GM18951 (cell line): ENCODE results near the gene CLEC16A.

ENCODE experiments used
- POLR2A ChIP-seq: IDR thresholded peaks from 4 replicates; pipeline ENCODE4 v1.6.1; 2011; ENCODE audit warnings: mild to moderate bottlenecking; ENCODE audit not compliant: insufficient read length, insufficient read depth; ENCODE audit errors: extremely low read depth
- in situ Hi-C: fragments of 300-500 bp; cut with MboI; formaldehyde crosslinking; loops from one replicate; pipeline ENCODE4 v1.12.0; 2022; ENCODE audit warnings: low sequenced_read_pairs, mixed read lengths, inconsistent platforms; ENCODE audit not compliant: unreplicated experiment

The CLEC16A gene

DNA sequence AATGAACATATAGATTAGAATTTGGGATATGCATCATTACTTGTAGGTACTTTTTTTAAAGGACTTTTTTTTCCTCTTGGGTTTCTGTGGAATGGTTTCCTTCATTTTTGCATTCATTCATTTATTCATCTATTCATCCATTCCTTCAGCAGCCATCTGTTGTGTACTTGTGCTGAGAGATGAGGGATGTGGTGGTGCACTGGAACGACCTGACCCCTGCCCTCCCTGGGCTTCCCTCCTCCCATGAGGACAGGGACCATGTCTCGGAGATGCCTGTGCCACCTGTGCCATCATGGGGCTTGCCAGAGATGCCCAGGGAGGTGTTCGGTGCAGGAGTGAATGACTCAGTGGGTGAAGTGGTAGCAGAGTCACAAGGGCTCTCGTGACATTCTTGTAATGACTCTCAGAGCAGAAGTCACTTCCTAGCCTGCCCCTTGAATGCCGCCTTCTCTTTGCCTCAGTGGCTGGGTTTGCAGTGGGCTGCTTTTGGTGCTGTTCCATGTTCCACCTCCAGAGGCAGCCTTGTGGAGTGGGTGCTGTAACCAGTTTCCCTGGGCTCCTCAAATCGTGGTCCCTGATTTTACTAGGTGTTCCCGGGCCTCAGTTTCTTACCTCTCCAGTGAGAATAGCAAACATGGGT lies 43.9 kb downstream of the CLEC16A start:
- TF ChIP-seq POLR2A = no peak

DNA sequence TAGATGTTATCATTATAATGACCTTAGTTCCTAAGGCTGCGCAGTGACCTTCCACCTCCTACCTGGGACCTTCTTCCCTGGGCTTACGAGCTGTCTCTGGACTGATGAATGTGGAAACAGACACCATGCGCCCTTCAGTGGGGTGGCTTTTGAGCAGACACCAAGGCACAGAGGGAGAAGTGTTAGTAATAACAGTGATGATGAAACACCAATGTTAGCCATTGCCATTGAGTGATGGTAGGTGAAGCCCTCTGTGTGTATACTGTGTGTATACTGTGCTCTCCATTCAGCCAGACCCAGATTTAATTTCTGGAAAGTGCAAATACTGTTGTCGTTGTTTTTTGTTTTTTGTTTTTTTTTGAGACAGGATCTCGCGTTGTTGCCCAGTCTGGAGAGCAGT lies 44.5 kb downstream of the CLEC16A start:
- in situ Hi-C loops = no loop called here
- TF ChIP-seq POLR2A = no peak

More for the DNA sequence above, 43.9 kb downstream of the CLEC16A start:
- in situ Hi-C loops = no loop called here

DNA sequence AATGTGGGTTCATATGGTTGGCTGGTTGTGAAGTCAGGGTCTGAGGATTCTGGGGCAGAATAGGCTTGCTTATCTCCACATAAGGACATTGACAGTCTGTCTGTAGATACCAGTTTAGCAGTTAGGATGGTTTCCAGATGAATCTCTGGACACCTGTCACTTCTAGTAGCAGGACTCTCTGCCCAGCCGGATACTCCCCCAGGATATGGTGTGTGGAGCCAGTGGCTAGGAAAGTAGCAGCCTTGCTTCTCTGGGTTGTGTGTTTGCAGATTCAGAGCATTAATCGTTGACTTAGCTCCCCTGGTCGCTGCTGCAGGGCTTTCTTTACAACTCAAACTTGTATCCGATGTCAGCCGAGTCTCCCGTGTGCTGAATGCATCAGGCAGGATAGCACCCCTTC lies 45.2 kb downstream of the CLEC16A start:
- in situ Hi-C loops = no loop called here
- no peak for TF ChIP-seq POLR2A

DNA sequence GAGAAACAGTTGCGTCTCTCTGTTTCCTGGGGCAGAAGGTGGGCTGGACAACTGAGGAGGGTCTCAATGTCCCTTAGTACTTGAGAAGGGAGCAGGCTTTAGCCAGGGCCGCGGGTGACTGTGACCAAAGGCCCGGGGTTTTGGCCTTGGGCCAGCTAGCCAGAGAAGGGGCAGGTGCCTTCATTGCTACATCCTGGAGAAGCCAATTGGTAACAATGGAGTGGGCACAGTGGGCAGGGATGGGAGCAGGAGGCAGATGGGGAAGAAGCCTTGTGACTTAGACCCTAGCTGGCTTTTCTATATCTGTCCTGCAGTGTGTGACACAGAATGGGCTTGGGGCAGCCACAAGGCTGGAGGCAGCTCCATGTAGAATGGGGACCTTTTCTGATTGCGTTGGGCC lies 46.0 kb downstream of the CLEC16A start:
- in situ Hi-C loops = no loop called here
- no peak for TF ChIP-seq POLR2A

DNA sequence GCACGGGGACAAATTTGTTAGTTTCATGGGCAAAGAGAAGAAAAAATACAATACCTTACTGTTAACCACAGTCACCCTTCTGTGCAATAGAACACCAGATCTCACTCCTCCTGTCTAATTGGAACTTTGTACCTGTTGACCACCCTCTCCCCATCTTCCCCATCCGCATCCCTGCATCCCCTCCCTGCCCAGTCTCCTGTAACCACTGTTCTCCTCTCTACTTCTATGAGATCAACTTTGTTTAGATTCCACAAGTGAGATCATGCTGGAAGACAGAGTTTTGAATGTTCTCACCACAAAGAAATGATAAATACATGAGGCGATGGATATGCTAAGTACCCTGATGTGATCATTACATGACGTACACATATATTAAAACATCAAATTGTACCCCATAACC lies 47.7 kb downstream of the CLEC16A start:
- in situ Hi-C loops = no loop called here
- TF ChIP-seq POLR2A = no peak

DNA sequence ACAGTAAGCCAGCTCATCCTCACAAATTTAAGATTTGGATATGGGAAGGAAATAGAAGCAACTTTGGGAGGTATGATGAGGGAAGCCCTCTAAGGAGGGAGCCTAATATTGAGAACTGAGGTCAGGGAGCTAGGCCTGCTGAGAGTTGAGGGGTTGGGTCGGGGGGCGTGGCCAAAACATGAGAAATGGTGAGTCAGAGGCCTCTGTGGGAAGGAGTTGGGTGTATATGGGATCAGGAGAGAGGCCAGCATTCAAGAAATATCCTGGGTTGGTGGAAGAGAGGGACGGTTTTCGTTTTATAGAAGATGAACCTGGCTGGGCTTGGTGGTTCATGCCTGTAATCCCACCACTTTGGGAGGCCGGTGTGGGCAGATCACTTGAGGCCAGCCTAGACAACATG lies 48.4 kb downstream of the CLEC16A start:
- TF ChIP-seq POLR2A = no peak
- in situ Hi-C loops = no loop called here

DNA sequence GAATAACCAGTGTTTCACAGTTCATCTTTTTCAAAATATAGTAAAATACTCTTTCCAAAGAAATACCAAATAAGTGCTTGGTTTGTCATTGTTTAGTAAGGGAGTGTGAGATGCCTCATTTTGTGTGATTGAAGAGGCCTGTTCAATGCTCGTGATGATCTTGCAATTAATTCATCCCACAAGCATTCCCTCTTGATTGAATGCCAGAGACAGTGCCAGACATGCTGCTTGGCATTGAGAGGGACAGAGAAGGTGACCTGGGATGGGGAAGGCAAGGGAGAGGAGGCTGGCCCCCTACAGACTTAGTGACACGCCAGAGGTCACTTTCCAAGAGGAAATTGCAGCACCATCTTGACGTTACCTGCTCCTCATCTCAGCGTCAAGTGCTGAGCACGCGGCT lies 49.3 kb downstream of the CLEC16A start:
- in situ Hi-C loops = no loop called here
- no peak for TF ChIP-seq POLR2A

DNA sequence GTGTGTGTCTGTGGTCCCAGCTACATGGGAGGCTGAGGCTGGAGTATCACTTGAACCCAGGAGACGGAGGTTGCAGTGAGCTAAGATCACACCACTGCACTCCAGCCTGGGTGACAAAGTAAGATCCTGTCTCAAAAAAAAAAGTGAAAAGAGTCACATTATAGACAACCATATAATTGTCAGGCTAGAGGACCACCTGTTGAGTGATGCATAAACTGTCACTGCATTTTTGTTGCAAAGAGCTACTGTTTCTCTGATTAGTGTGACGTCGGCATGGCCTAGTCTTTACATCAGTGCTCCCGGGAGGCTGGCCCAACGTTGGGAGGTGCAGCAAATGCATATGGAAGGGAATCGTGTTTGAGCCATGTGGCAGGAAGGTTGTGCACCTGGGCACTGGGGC lies 50.2 kb downstream of the CLEC16A start:
- in situ Hi-C loops = no loop called here
- no peak for TF ChIP-seq POLR2A

DNA sequence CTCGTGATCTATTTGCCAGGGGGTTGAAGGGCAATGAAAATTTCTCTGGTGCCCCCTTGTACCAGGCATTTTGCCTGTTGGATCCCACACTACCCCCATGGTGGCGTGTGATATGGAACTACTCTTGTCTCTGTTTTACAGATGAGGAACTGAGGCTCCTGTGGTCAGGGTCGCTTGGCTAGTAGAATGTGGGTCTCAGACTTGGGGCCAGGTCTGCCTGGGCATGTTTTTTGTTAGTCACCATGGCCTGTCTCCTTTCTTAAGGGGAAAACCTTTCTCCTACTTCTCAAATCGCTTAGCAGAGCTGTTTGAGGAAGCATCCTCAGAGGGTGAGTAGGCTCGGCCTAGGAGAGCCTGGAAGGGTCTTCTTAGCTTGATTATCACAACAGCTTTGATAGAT lies 51.2 kb downstream of the CLEC16A start:
- no peak for TF ChIP-seq POLR2A
- in situ Hi-C loops = no loop called here

DNA sequence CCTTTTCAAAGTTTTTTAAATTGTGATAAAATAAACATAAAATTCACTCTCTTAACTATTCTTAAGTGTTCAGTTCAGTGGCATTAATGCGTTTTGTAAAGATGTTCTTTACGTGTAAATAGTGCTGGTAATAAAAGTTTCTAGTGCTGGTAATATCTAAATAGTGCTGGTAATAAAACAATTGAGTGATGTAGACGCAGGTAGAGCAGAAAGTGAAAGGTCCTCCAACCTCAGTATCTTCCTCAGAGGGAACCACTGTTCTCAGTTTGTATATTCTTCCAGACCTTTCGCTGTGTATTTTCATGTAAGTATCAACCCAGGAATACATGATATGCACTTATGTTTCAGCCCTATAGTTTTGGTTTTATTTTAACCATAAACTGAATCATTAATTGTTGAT lies 53.1 kb downstream of the CLEC16A start:
- in situ Hi-C loops = no loop called here
- no peak for TF ChIP-seq POLR2A

DNA sequence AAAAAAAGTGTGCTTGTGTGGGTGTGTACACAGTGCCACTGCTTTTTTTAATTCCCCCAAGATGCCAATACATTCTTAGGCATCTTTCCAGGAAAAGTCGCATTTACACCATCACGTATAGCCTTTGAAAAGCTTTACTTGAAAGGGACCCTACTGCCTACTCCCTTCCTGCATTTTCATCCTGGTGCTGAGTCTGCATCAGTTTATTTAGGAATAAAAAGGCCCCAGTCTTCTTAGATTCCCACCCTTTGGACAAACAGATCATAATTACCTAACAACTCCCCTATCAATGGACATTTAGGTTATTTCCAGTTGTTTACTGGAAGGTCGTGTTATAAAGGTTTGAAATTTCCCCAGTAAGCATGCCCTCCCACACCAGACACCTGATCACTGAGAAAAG lies 54.9 kb downstream of the CLEC16A start:
- no peak for TF ChIP-seq POLR2A
- in situ Hi-C loops = no loop called here

DNA sequence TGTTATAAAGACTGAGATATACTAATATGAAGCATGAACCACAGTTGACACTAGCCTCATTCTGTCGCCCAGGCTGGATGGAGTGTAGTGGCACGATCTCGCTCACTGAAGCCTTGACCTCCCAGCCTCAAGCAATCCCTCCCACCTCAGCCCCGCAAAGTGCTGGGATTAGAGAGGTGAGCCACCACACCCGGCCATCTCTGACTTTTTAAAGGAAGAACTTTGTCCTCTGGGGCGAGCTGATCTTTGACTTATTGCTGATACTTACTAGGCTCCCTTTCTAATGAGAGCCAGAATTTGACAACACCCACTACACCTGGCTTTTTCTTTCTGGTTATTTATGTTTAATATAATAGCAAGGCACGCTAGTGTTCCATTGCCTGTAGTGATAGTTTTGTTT lies 57.2 kb downstream of the CLEC16A start:
- TF ChIP-seq POLR2A = no peak
- in situ Hi-C loops = no loop called here

DNA sequence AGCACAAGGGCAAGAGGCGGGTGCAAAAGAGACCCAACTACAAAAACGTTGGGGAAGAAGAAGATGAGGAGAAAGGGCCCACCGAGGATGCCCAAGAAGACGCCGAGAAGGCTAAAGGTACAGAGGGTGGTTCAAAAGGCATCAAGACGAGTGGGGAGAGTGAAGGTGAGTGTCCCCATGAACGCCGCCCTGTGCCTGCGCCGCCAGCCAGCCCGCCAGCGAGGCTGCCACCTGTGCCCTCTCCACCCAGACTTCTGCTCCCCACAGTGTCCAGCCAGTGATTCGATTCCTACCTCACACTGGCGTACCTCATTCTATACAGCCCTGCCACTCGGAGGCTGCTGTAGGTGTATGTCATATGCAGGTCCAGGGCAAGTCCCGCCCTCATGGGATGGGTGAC lies 58.8 kb downstream of the CLEC16A start:
- no peak for TF ChIP-seq POLR2A
- in situ Hi-C loops = no loop called here

DNA sequence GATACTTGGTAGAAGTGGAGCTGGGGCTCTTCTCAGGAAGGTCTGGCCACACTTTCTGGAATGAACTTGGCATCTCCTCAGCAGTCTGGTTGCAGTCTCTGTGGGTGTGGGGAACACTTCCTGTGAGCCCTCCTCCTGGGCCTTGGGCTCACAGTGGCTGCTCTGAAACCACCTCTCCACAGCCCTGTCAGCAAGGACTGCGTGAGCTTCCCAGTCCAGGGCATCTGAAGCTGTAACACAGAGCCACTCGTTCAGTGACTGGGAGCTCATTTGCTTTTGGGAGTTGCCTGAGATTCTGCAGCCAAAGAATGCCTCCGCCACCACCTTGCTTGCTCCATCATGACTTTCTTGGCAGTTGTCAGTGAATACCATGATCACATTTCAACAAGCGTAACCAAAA lies 60.0 kb downstream of the CLEC16A start:
- no peak for TF ChIP-seq POLR2A
- in situ Hi-C loops = no loop called here
